Type B pancreatic cell (in vitro differentiated cells): Measurements from ENCODE around the gene OLFML3. TPM values are rescaled to one million over a fixed set of nuclear protein-coding genes. Genes with fewer than 3 reads are reported as not detected.

Source experiments
- DNase-seq: peaks from one replicate; pipeline ENCODE4 v3.0.0; 2021; ENCODE audit warnings: mixed read lengths; ENCODE audit not compliant: unreplicated experiment; ENCODE audit errors: extremely low spot score
- H3K27ac Mint-ChIP-seq: 2 replicates; pipeline ENCODE4 v1.8.0; 2021; ENCODE audit warnings: mild to moderate bottlenecking, mixed read lengths
- H3K27me3 Mint-ChIP-seq: 2 replicates; pipeline ENCODE4 v1.8.0; 2021; ENCODE audit warnings: mixed read lengths
- H3K36me3 Mint-ChIP-seq: 2 replicates; pipeline ENCODE4 v1.8.0; 2021; ENCODE audit warnings: mixed read lengths
- H3K4me1 Mint-ChIP-seq: one replicate; pipeline ENCODE4 v1.8.0; 2021; ENCODE audit warnings: mixed read lengths; ENCODE audit not compliant: unreplicated experiment
- H3K4me3 Mint-ChIP-seq: 2 replicates; pipeline ENCODE4 v1.8.0; 2021; ENCODE audit warnings: mild to moderate bottlenecking, mixed read lengths
- H3K9me3 Mint-ChIP-seq: 2 replicates; pipeline ENCODE4 v1.8.0; 2021; ENCODE audit warnings: mixed read lengths
- total RNA-seq: library from RNA; stranded (reverse); gene quantifications from 2 replicates; pipeline ENCODE4 v1.2.1, GENCODE V29; 2021; ENCODE audit warnings: low replicate concordance
- TF ChIP-seq, protein P1 (sequence below): fragments of 200-600 bp; sonication (generic); conservative IDR thresholded peaks from 2 replicates; pipeline ENCODE4 v1.5.0; 2021; ENCODE audit warnings: antibody characterized with exemption, mild to moderate bottlenecking

Gene OLFML3
- total RNA-seq, 1 donor from 2014 or later, result 30.5 TPM

DNA sequence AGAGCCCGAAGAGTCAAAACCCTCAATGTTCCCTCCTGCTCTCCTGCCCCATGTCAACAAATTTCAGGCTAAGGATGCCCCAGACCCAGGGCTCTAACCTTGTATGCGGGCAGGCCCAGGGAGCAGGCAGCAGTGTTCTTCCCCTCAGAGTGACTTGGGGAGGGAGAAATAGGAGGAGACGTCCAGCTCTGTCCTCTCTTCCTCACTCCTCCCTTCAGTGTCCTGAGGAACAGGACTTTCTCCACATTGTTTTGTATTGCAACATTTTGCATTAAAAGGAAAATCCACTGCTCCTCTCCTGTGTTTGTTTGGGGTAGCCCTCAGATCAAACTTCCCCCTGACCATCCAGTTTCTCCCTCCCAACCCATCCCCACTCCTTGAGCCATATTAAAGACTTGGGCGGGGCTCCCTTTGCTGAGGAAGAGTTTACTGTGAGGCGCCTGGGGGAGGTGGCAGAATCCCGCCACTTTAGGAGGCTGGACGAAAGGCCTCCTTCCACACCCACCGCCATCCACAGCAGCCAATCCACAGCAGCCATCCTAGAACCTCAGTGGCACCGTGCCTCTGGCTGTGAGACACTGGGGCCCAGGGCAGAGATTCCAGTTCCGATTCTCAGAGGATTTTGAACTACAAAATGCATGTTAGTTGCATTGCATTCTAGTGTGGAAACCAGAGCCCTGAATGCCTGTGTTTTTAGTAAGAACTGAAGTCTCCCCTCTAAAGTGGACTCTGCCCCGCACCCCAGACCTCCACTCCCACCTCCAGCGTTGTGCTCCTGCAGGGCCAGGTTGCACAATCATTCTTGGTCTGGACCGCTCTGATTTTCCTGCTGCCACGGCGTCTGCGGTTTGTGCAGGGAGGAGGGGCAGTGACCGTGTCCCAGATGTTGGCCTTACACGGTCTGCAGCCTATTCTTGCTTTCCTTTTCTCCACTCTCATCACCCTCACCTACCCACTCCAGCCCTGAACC, 3.0 kb downstream of the OLFML3 start:
- H3K27me3 Mint-ChIP-seq, result no peaks in the 10 kb centered on the region
- no peak for DNase-seq
- H3K9me3 Mint-ChIP-seq, result peaks cover 5% of the 10 kb centered on the region
- H3K4me1 Mint-ChIP-seq, result peaks cover 66% of the 10 kb centered on the region
- peaks cover 12% of the 10 kb centered on the region for H3K36me3 Mint-ChIP-seq
- H3K4me3 Mint-ChIP-seq, result peak overlapping the region; percentile 72
- peak overlapping the region; percentile 25 for H3K27ac Mint-ChIP-seq
- TF ChIP-seq, protein P1, sequence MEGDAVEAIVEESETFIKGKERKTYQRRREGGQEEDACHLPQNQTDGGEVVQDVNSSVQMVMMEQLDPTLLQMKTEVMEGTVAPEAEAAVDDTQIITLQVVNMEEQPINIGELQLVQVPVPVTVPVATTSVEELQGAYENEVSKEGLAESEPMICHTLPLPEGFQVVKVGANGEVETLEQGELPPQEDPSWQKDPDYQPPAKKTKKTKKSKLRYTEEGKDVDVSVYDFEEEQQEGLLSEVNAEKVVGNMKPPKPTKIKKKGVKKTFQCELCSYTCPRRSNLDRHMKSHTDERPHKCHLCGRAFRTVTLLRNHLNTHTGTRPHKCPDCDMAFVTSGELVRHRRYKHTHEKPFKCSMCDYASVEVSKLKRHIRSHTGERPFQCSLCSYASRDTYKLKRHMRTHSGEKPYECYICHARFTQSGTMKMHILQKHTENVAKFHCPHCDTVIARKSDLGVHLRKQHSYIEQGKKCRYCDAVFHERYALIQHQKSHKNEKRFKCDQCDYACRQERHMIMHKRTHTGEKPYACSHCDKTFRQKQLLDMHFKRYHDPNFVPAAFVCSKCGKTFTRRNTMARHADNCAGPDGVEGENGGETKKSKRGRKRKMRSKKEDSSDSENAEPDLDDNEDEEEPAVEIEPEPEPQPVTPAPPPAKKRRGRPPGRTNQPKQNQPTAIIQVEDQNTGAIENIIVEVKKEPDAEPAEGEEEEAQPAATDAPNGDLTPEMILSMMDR, result no peak

DNA sequence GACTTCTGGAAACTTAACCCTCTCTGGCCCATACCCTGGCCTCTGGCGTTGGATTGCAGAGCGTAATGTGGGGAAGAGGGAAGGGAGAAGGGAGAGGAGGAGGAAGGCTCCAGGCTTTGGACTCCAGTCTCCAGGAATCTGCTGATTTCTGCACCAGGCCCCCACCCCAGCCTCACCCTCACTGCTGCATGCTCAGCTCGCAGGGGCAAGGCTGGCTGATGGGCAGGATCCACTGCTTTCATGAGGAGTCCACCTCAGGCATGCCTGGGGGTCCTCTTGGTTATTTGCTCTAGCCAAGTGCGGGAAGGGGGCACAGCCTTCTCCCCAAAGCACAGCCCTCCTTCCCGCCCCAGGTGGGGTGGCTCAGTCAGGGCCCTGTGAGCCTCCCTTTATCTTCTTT, 3.7 kb downstream of the OLFML3 start:
- H3K27ac Mint-ChIP-seq, result peak overlapping the region; percentile 25
- H3K9me3 Mint-ChIP-seq, result peaks cover 5% of the 10 kb centered on the region
- no peaks in the 10 kb centered on the region for H3K27me3 Mint-ChIP-seq
- peaks cover 12% of the 10 kb centered on the region for H3K36me3 Mint-ChIP-seq
- no peak for DNase-seq
- H3K4me3 Mint-ChIP-seq, result peak overlapping the region; percentile 72
- H3K4me1 Mint-ChIP-seq, result peaks cover 66% of the 10 kb centered on the region
- TF ChIP-seq, protein P1, result no peak

GRCh38 chr1:113983391-113983790, 4.1 kb downstream of the OLFML3 start:
- Mint-ChIP-seq H3K4me3 (no peak overlapping the region), H3K9me3 (peaks cover 5% of the 10 kb centered on the region), H3K4me1 (peaks cover 62% of the 10 kb centered on the region), H3K36me3 (peaks cover 12% of the 10 kb centered on the region), H3K27ac (no peak overlapping the region), H3K27me3 (no peaks in the 10 kb centered on the region)
- no peak for DNase-seq
- TF ChIP-seq, protein P1, result no peak

GRCh38 chr1:113983826-113984225, 4.6 kb downstream of the OLFML3 start:
- Mint-ChIP-seq H3K4me1 (peaks cover 58% of the 10 kb centered on the region), H3K27me3 (no peaks in the 10 kb centered on the region), H3K4me3 (no peak overlapping the region), H3K9me3 (peaks cover 5% of the 10 kb centered on the region), H3K27ac (no peak overlapping the region), H3K36me3 (peaks cover 12% of the 10 kb centered on the region)
- DNase-seq, result no peak
- TF ChIP-seq, protein P1, result no peak

DNA sequence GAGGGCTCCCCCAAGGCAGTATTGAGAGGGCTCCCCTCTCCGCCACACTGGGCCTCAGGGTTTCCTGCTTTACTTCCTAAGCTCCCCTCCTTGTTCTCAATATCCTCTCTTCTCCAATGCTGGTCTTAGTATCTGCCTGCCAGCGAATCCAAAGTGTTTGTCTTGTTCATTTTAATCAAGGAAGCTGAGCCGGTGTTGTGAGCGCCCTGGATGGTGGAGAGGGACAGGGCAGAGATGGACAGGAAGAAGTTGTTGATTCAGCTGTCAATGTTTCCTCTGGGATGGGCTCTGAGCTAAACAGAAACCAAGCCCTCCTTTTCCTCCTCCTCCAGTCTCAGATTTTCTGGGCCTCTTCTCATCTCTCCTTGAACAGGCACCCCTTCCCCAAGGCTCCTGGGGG, 5.4 kb downstream of the OLFML3 start:
- Mint-ChIP-seq H3K4me3 (peak overlapping the region; percentile 25), H3K36me3 (peaks cover 12% of the 10 kb centered on the region)
- no peak for DNase-seq

More for the DNA sequence above, 5.4 kb downstream of the OLFML3 start:
- Mint-ChIP-seq H3K27me3 (no peaks in the 10 kb centered on the region), H3K9me3 (peaks cover 5% of the 10 kb centered on the region), H3K27ac (no peak overlapping the region), H3K4me1 (peaks cover 49% of the 10 kb centered on the region)
- TF ChIP-seq, protein P1, result no peak
